CD14-positive monocyte (primary cell): ENCODE results near the gene TCP1. TPM values are rescaled to one million over a fixed set of nuclear protein-coding genes. Genes with fewer than 3 reads are reported as not detected.

Experiments
- DNase-seq, 3 donors: peaks; one replicate each; pipeline ENCODE4 v3.0.0-alpha.2; 2011 to 2022
- H2AFZ ChIP-seq: 2 replicates; pipeline ENCODE4 v1.6.0; 2012; ENCODE audit warnings: mild to moderate bottlenecking, low read depth, low read length, inconsistent platforms; ENCODE audit not compliant: insufficient read depth, poor library complexity, severe bottlenecking
- H3K27ac ChIP-seq, 2 donors: 1 replicate in 1 of 2; 2 replicates in 1 of 2; pipeline ENCODE4 v1.5.1; 2012 to 2013; ENCODE audit warnings: low read length in 2 of 2, control low read depth in 1 of 2, inconsistent platforms in 1 of 2, low read depth in 1 of 2, mild to moderate bottlenecking in 1 of 2
- H3K27me3 ChIP-seq, 2 donors: one replicate each; pipeline versions ENCODE4 v1.6.0 to v1.6.1; 2011 to 2013; ENCODE audit warnings: low read length in 2 of 2; ENCODE audit not compliant: control insufficient read depth in 2 of 2, insufficient read depth in 2 of 2
- H3K36me3 ChIP-seq, 2 donors: replicated peaks in 1 of 2; 1 replicate in 1 of 2; 2 replicates in 1 of 2; pipeline versions ENCODE4 v1.5.1 to v1.6.1; 2012 to 2013; ENCODE audit warnings: low read length in 2 of 2, control low read depth in 1 of 2, inconsistent platforms in 1 of 2, mild to moderate bottlenecking in 1 of 2; ENCODE audit not compliant: insufficient read depth in 2 of 2, control insufficient read depth in 1 of 2
- H3K4me1 ChIP-seq, 2 donors: 1 replicate in 1 of 2; 2 replicates in 1 of 2; pipeline versions ENCODE4 v1.5.1 to v1.6.1; 2012 to 2013; ENCODE audit warnings: low read length in 2 of 2, control low read depth in 1 of 2, inconsistent platforms in 1 of 2, mild to moderate bottlenecking in 1 of 2, moderate library complexity in 1 of 2; ENCODE audit not compliant: insufficient read depth in 2 of 2, control insufficient read depth in 1 of 2
- H3K4me2 ChIP-seq: replicated peaks from 2 replicates; pipeline ENCODE3; 2012; ENCODE audit warnings: low read length, moderate library complexity, mild to moderate bottlenecking; ENCODE audit not compliant: poor library complexity, severe bottlenecking; ENCODE audit errors: extremely low read depth
- H3K4me3 ChIP-seq, 3 experiments: fragments of 200-600 bp in 1 of 3; sonication (generic) in 1 of 3; replicated peaks in 1 of 3; 1 replicate in 2 of 3; 2 replicates in 1 of 3; pipeline ENCODE4 v1.5.1; 2011 to 2013; ENCODE audit warnings: low read length in 3 of 3, mild to moderate bottlenecking in 3 of 3, control low read depth in 2 of 3, low read depth in 2 of 3, inconsistent platforms in 1 of 3, moderate library complexity in 1 of 3
- H3K79me2 ChIP-seq: 2 replicates; pipeline ENCODE4 v1.6.0; 2012; ENCODE audit warnings: mild to moderate bottlenecking, control low read depth, inconsistent platforms, low read length, moderate library complexity; ENCODE audit not compliant: insufficient read depth
- H3K9ac ChIP-seq: 2 replicates; pipeline ENCODE4 v1.6.0; 2017; ENCODE audit warnings: low read length, mild to moderate bottlenecking; ENCODE audit not compliant: insufficient read depth, poor library complexity, severe bottlenecking
- H3K9me3 ChIP-seq, 2 donors: replicated peaks in 1 of 2; 1 replicate in 1 of 2; 2 replicates in 1 of 2; pipeline versions ENCODE4 v1.5.1 to v1.6.1; 2012 to 2013; ENCODE audit warnings: low read length in 2 of 2, control low read depth in 1 of 2; ENCODE audit not compliant: control insufficient read depth in 1 of 2, insufficient read depth in 1 of 2
- H4K20me1 ChIP-seq: 2 replicates; pipeline ENCODE4 v1.6.0; 2012; ENCODE audit warnings: mild to moderate bottlenecking, low read length, control low read depth, moderate library complexity; ENCODE audit not compliant: insufficient read depth
- H3K27ac Mint-ChIP-seq, 7 donors: one replicate each; pipeline ENCODE4 v1.8.0; 2020; ENCODE audit warnings: mild to moderate bottlenecking in 7 of 7, mixed read lengths in 7 of 7, moderate library complexity in 6 of 7, inconsistent platforms in 2 of 7
- H3K27me3 Mint-ChIP-seq, 3 donors: one replicate each; pipeline ENCODE4 v1.8.0; 2021 to 2022; ENCODE audit warnings: low read depth in 3 of 3, mild to moderate bottlenecking in 3 of 3, mixed read lengths in 3 of 3, moderate library complexity in 3 of 3, inconsistent platforms in 1 of 3
- H3K36me3 Mint-ChIP-seq, 2 donors: one replicate each; pipeline ENCODE4 v1.8.0; 2020; ENCODE audit warnings: mixed read lengths in 2 of 2, inconsistent platforms in 1 of 2, mild to moderate bottlenecking in 1 of 2
- H3K4me1 Mint-ChIP-seq: one replicate; pipeline ENCODE4 v1.8.0; 2020; ENCODE audit warnings: mild to moderate bottlenecking, mixed read lengths
- H3K4me3 Mint-ChIP-seq, 2 donors: one replicate each; pipeline ENCODE4 v1.8.0; 2020; ENCODE audit warnings: mild to moderate bottlenecking in 2 of 2, mixed read lengths in 2 of 2, moderate library complexity in 1 of 2
- H3K9me3 Mint-ChIP-seq, 7 donors: one replicate each; pipeline ENCODE4 v1.8.0; 2020 to 2022; ENCODE audit warnings: mixed read lengths in 7 of 7, mild to moderate bottlenecking in 6 of 7, moderate library complexity in 6 of 7, inconsistent platforms in 2 of 7
- WGBS: methylation state at CpG from one replicate; pipeline ENCODE4 v1.1.5; 2013; ENCODE audit warnings: missing lambda C conversion rate; ENCODE audit not compliant: insufficient coverage; 5-methylcytosine and 5-hydroxymethylcytosine counted together
- intact Hi-C, 2 donors: fragments of 100-400 bp; cut with micrococcal nuclease; formaldehyde crosslinking; loops; one replicate each; pipeline versions ENCODE4 v1.15.0 to v1.15.1; 2023
- polyA plus RNA-seq, 3 donors: library from polyadenylated mRNA; depleted of rRNA in 1 of 3; unstranded in 2 of 3; stranded (reverse) in 1 of 3; fragments of 300-500 nt in 2 of 3; fragments of >200 nt in 1 of 3; fragmentation: Illumina TruSeq in 2 of 3; gene quantifications; 1 replicate in 2 of 3; 2 replicates in 1 of 3; pipeline ENCODE4 v1.2.3, GENCODE V29; 2012 to 2021
- TF ChIP-seq, protein P1 (sequence below): fragments of 200-600 bp; IDR thresholded peaks from one replicate; pipeline ENCODE4 v1.8.0; 2022; ENCODE audit warnings: antibody characterized with exemption, mild to moderate bottlenecking

TCP1 gene
- polyA plus RNA-seq, 3 donors: 44.5 to 79.5 (median 69.3) TPM

DNA sequence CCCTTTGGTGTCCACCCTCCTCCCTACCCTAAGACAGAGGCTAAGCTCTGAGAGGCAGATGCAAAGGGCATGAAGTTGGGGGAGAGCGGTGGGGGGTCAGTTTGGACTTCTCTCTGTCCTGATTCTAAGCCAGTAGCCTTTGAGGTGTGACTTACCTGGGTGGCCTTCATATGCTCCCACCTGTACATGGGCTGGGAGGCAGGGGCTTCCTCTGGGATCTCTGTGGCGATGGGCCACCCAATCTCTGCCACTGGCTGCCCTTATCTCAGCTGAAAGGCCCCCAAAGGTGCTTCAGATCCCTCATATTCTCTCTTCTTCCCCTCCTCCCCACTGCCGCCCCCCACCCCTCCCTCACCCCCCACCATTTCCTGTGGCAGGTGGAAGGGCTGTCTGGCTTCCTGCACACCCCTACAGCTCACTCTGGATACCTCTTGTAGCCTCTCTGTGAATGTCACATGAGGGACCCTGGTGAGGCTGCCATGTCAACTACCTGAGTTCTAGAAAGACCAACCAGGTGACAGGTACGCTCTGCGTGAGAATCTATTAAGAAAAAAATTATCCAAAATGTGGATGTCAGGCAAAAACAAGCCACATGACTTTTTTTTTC lies 44.7 kb upstream of the TCP1 start:
- intact Hi-C loops: no loop called here
- Histone ChIP-seq H2AFZ (no peak overlapping the region), H3K27ac (no peak overlapping the region), H3K4me1 (peaks cover 21 to 26% of the 10 kb centered on the region in 2 donors), H4K20me1 (no peaks in the 10 kb centered on the region), H3K9me3 (no peaks in the 10 kb centered on the region), H3K27me3 (no peaks in the 10 kb centered on the region), H3K79me2 (no peaks in the 10 kb centered on the region), H3K4me2 (no peak overlapping the region), H3K4me3 (no peak overlapping the region), H3K36me3 (no peaks in the 10 kb centered on the region), H3K9ac (no peak overlapping the region)
- WGBS: 93% methylated on average over 2 of the region's 5 CpGs
- Mint-ChIP-seq H3K27me3 (peaks cover under 1 to 6% (median 2%) of the 10 kb centered on the region in 3 donors), H3K9me3 (peaks cover 0 to under 1% (median 0%) of the 10 kb centered on the region in 7 donors), H3K4me1 (peaks cover 23% of the 10 kb centered on the region), H3K27ac (no peak overlapping the region), H3K4me3 (no peak overlapping the region), H3K36me3 (no peaks in the 10 kb centered on the region)
- TF ChIP-seq, protein P1, sequence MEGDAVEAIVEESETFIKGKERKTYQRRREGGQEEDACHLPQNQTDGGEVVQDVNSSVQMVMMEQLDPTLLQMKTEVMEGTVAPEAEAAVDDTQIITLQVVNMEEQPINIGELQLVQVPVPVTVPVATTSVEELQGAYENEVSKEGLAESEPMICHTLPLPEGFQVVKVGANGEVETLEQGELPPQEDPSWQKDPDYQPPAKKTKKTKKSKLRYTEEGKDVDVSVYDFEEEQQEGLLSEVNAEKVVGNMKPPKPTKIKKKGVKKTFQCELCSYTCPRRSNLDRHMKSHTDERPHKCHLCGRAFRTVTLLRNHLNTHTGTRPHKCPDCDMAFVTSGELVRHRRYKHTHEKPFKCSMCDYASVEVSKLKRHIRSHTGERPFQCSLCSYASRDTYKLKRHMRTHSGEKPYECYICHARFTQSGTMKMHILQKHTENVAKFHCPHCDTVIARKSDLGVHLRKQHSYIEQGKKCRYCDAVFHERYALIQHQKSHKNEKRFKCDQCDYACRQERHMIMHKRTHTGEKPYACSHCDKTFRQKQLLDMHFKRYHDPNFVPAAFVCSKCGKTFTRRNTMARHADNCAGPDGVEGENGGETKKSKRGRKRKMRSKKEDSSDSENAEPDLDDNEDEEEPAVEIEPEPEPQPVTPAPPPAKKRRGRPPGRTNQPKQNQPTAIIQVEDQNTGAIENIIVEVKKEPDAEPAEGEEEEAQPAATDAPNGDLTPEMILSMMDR: no peak
- no peak for DNase-seq

DNA sequence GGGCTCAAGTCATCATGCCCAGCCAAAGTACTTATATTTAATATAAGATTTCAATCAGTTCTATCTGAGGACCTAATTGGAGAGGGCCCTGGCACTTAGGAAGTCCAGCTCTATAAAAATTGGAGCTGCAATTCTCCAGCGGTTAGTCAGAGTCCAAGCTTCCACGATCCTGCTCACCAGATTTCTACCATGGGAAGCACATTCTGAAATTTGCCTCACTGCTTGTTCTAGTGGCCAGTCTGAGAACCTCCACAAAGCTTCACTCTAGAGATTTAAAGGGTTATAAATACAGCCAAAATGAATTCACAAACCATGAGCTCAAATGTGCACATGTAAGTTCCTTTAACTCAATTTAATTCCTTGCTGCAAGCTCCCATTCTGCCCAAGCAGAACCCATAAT lies 44.2 kb upstream of the TCP1 start:
- TF ChIP-seq, protein P1: no peak
- H3K79me2 ChIP-seq: no peaks in the 10 kb centered on the region
- Mint-ChIP-seq H3K9me3 (no peaks in the 10 kb centered on the region), H3K27me3 (peaks cover 0 to 4% (median 2%) of the 10 kb centered on the region in 3 donors), H3K27ac (no peak overlapping the region), H3K4me1 (peaks cover 28% of the 10 kb centered on the region), H3K4me3 (no peak overlapping the region), H3K36me3 (no peaks in the 10 kb centered on the region)
- no peaks in the 10 kb centered on the region for H3K36me3 ChIP-seq
- no peak overlapping the region for H3K27ac ChIP-seq
- H3K27me3 ChIP-seq: no peaks in the 10 kb centered on the region
- no peak overlapping the region for H3K4me2 ChIP-seq
- H3K9me3 ChIP-seq: no peaks in the 10 kb centered on the region
- peaks cover 26 to 31% of the 10 kb centered on the region in 2 donors for H3K4me1 ChIP-seq
- H3K9ac ChIP-seq: no peak overlapping the region
- DNase-seq: no peak
- no peak overlapping the region for H3K4me3 ChIP-seq
- H4K20me1 ChIP-seq: no peaks in the 10 kb centered on the region
- H2AFZ ChIP-seq: no peak overlapping the region
- intact Hi-C loops: no loop called here
- 100% methylated on average over 1 of the region's 2 CpGs for WGBS
